SK-N-SH (cell line): ENCODE results near the gene HM13.

ENCODE experiments used
- NFIC ChIP-seq: IDR thresholded peaks from 2 replicates; pipeline ENCODE4 v1.4.0; 2012; ENCODE audit warnings: borderline replicate concordance
- POLR2AphosphoS5 ChIP-seq: IDR thresholded peaks from 2 replicates; pipeline ENCODE4 v1.6.1; 2012; ENCODE audit warnings: low read depth, low read length

- no peak for TF ChIP-seq POLR2AphosphoS5
- no peak for TF ChIP-seq NFIC
Observed at GRCh38 chr20:31576751-31577150, 62.5 kb downstream of the HM13 start.
